ENCODE data around the gene SH3BP2.

The SH3BP2 gene

GRCh38 chr4:2866891-2867290, 74.0 kb downstream of the SH3BP2 start:
- TF ChIP-seq CSRNP3 (CRISPR knock-in tag; IDR thresholded peaks at IDR 0.05) (no peak), POU6F1 (CRISPR knock-in tag; IDR thresholded peaks at IDR 0.05; ENCODE audit: borderline replicate concordance, low read depth) (no peak), OSR1 (CRISPR knock-in tag; IDR thresholded peaks at IDR 0.05) (no peak), BACH2 (CRISPR knock-in tag; IDR thresholded peaks at IDR 0.05; ENCODE audit: borderline replicate concordance) (no peak), RARB (CRISPR knock-in tag; IDR thresholded peaks at IDR 0.05) (no peak)
- ATAC-seq: no peak

GRCh38 chr4:2867758-2868491, 75.0 kb downstream of the SH3BP2 start:
- ATAC-seq: peak; percentile 46

GRCh38 chr4:2868877-2869487, 76.1 kb downstream of the SH3BP2 start:
- TF ChIP-seq ZFP30 (CRISPR knock-in tag; IDR thresholded peaks at IDR 0.05) (no peak), SNAI2 (CRISPR knock-in tag; IDR thresholded peaks at IDR 0.05) (no peak), ZNF565 (CRISPR knock-in tag; conservative IDR thresholded peaks at IDR 0.05; ENCODE audit: low read depth) (no peak), GLIS3 (CRISPR knock-in tag; IDR thresholded peaks at IDR 0.05) (no peak)
- ATAC-seq: no peak

More at GRCh38 chr4:2867758-2868491, 75.0 kb downstream of the SH3BP2 start:
- TF ChIP-seq TCF4 (CRISPR knock-in tag; IDR thresholded peaks at IDR 0.05; ENCODE audit: borderline replicate concordance): no peak
- no peak for TF ChIP-seq BACH2 (CRISPR knock-in tag; IDR thresholded peaks at IDR 0.05; ENCODE audit: borderline replicate concordance)
- no peak for TF ChIP-seq TOX (CRISPR knock-in tag; IDR thresholded peaks at IDR 0.05; ENCODE audit: borderline replicate concordance)
- no peak for TF ChIP-seq ESRRG (CRISPR knock-in tag; IDR thresholded peaks at IDR 0.05)
- no peak for TF ChIP-seq ZC3H10 (CRISPR knock-in tag; IDR thresholded peaks at IDR 0.05)

GRCh38 chr4:2869659-2870058, 76.8 kb downstream of the SH3BP2 start:
- TF ChIP-seq ZFP30 (CRISPR knock-in tag; IDR thresholded peaks at IDR 0.05) (no peak), PPARA (CRISPR knock-in tag; IDR thresholded peaks at IDR 0.05; ENCODE audit: borderline replicate concordance) (no peak), ZNF70 (CRISPR knock-in tag; IDR thresholded peaks at IDR 0.05) (no peak)
- no peak for ATAC-seq

GRCh38 chr4:2870082-2870481, 77.2 kb downstream of the SH3BP2 start:
- TF ChIP-seq TSHZ2 (CRISPR knock-in tag; IDR thresholded peaks at IDR 0.05): no peak
- no peak for TF ChIP-seq PATZ1 (CRISPR knock-in tag; IDR thresholded peaks at IDR 0.05; ENCODE audit: borderline replicate concordance)
- TF ChIP-seq POU6F1 (CRISPR knock-in tag; IDR thresholded peaks at IDR 0.05; ENCODE audit: borderline replicate concordance, low read depth): no peak
- TF ChIP-seq ZFP30 (CRISPR knock-in tag; IDR thresholded peaks at IDR 0.05): no peak
- no peak for ATAC-seq

All from SK-N-SH treated with all-trans-retinoic acid at 6 μM for 48 hours (cell line).